K562 (cell line): ENCODE measurements around the gene C10orf71. TPM values are rescaled to one million over a fixed set of nuclear protein-coding genes. Genes with fewer than 3 reads are reported as not detected.

Experiments used
- SIN3B ChIP-seq: fragments of 450-650 bp; IDR thresholded peaks from 2 replicates; pipeline ENCODE4 v1.6.1; 2017; ENCODE audit warnings: low read depth, mild to moderate bottlenecking, moderate library complexity
- TARDBP ChIP-seq: fragments of 450-650 bp; IDR thresholded peaks from 2 replicates; pipeline ENCODE4 v1.6.1; 2016
- polyA plus RNA-seq, 8 experiments: library from polyadenylated mRNA; depleted of rRNA in 4 of 8; stranded (reverse) in 5 of 8; unstranded in 3 of 8; fragments of >200 nt; fragmentation: Nextera tagmentation in 2 of 8; fragmentation: Illumina TruSeq in 1 of 8; extraction: Ambion mirVana in 2 of 8; extraction: Trizol in 1 of 8; gene quantifications; 2 replicates each; pipeline versions ENCODE4 v1.2.1 to v1.2.3, GENCODE V29; 2011 to 2014; ENCODE audit warnings: inconsistent platforms in 1 of 8, missing spikeins in 1 of 8
- total RNA-seq, 7 experiments: library from RNA; depleted of rRNA in 6 of 7; stranded (reverse); fragments of >200 nt in 6 of 7; fragmentation: Illumina TruSeq in 2 of 7; extraction: Trizol in 2 of 7; gene quantifications; 2 replicates each; pipeline versions ENCODE4 v1.2.1 to v1.2.3, GENCODE V29; 2011 to 2021; ENCODE audit warnings: low replicate concordance in 1 of 7
- TF ChIP-seq, protein P1 (sequence below), 2 experiments: fragments of 450-650 bp in 1 of 2; sonication (generic) in 1 of 2; formaldehyde crosslinking in 1 of 2; IDR thresholded peaks; 2 replicates each; pipeline versions ENCODE4 v1.7.1 to v1.9.0; 2016 to 2022; ENCODE audit warnings: inconsistent platforms in 1 of 2, mild to moderate bottlenecking in 1 of 2, missing genetic modification reagents in 1 of 2
- TF ChIP-seq, protein P2 (sequence below): IDR thresholded peaks from 3 replicates; pipeline ENCODE4 v1.6.1; 2011; ENCODE audit warnings: borderline replicate concordance, mild to moderate bottlenecking; ENCODE audit not compliant: insufficient read length, insufficient read depth

Gene C10orf71
- total and polyA plus RNA-seq, 9 of the 15 experiments (the other 6 are each of a cell fraction or from before 2014, with no cell fraction given): 0.06 to 4.5 (median 1.3) TPM

DNA sequence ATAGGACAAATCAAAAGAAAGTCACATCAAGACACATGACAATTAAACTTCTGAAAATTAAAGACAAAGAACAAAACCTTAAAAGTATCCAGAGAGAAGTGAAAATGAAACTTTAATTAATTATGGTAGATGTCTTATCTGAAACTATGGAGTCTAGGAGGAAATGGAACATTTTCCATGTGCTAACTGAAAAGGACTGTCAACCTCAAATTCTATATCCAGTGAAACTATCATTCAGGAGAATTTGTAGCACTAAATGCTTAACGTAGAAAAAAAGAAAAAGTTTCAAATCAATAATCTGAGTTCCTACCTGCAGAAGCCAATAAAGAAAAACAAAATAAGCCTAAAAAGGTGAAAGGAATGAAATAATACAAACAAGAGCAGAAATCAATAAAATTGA lies 33.1 kb upstream of the C10orf71 start (continued):
- TF ChIP-seq, protein P1, sequence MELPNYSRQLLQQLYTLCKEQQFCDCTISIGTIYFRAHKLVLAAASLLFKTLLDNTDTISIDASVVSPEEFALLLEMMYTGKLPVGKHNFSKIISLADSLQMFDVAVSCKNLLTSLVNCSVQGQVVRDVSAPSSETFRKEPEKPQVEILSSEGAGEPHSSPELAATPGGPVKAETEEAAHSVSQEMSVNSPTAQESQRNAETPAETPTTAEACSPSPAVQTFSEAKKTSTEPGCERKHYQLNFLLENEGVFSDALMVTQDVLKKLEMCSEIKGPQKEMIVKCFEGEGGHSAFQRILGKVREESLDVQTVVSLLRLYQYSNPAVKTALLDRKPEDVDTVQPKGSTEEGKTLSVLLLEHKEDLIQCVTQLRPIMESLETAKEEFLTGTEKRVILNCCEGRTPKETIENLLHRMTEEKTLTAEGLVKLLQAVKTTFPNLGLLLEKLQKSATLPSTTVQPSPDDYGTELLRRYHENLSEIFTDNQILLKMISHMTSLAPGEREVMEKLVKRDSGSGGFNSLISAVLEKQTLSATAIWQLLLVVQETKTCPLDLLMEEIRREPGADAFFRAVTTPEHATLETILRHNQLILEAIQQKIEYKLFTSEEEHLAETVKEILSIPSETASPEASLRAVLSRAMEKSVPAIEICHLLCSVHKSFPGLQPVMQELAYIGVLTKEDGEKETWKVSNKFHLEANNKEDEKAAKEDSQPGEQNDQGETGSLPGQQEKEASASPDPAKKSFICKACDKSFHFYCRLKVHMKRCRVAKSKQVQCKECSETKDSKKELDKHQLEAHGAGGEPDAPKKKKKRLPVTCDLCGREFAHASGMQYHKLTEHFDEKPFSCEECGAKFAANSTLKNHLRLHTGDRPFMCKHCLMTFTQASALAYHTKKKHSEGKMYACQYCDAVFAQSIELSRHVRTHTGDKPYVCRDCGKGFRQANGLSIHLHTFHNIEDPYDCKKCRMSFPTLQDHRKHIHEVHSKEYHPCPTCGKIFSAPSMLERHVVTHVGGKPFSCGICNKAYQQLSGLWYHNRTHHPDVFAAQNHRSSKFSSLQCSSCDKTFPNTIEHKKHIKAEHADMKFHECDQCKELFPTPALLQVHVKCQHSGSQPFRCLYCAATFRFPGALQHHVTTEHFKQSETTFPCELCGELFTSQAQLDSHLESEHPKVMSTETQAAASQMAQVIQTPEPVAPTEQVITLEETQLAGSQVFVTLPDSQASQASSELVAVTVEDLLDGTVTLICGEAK (IDR thresholded peaks at IDR 0.05): no peak
- TF ChIP-seq, protein P1 (CRISPR knock-in tag; IDR thresholded peaks at IDR 0.05): no peak
- TF ChIP-seq TARDBP: no peak
- TF ChIP-seq, protein P2, sequence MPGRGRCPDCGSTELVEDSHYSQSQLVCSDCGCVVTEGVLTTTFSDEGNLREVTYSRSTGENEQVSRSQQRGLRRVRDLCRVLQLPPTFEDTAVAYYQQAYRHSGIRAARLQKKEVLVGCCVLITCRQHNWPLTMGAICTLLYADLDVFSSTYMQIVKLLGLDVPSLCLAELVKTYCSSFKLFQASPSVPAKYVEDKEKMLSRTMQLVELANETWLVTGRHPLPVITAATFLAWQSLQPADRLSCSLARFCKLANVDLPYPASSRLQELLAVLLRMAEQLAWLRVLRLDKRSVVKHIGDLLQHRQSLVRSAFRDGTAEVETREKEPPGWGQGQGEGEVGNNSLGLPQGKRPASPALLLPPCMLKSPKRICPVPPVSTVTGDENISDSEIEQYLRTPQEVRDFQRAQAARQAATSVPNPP: no peak
- TF ChIP-seq SIN3B: no peak
